Measurements from ENCODE around the gene DNMBP. TPM values are rescaled to one million over a fixed set of nuclear protein-coding genes. Genes with fewer than 3 reads are reported as not detected.

The DNMBP gene
- total and polyA plus RNA-seq, 2 experiments from 2014 or later, result 12.4 to 18.5 TPM

DNA sequence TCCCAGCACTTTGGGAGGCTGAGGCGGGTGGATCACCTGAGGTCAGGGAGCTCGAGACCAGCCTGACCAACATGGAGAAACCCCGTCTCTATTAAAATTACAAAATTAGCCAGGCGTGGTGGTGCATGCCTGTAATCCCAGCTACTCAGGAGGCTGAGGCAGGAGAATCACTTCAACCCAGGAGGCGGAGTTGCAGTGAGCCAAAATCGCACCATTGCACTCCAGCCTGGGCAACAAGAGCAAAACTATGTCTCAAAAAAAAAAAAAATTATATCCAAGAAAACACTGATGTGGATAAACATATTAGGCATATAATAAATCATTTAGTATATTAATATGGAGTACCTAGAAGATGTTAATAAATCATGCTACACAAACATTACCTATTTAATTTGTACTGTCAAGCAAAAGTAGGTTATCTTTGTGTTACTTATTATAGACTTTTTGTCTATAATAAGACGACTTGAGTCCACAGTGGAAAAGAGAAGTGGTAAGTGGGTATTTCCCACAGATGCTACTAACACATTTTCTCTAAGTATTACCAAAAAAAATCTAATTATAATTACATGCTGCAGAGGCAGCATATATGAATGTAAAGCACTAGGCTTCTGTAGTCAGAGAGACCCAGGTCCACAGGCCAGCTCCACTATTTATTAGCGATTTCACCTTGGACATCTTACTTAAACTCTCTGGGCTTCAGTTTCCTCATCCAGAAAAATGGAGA lies 34.5 kb downstream of the DNMBP start:
- H3K4me2 ChIP-seq (ENCODE audit: unreplicated experiment), result peak overlapping the region; percentile 96
- DNase-seq, result no peak
- H3K9ac ChIP-seq, result peak overlapping the region; percentile 72
- H2AFZ ChIP-seq, result no peak overlapping the region
- no peaks in the 10 kb centered on the region for H3K9me2 ChIP-seq (ENCODE audit: insufficient read depth)
- peaks cover 92% of the 10 kb centered on the region for H3K79me2 ChIP-seq (ENCODE audit: insufficient read depth)
- WGBS, 2 experiments (ENCODE audit: low coverage in 1 of 2, low lambda C conversion rate in 2 of 2, missing lambda C conversion rate in 2 of 2), result 87 to 88% methylated on average over 8 of the region's 8 CpGs
- TF ChIP-seq EZH2phosphoT487 (IDR thresholded peaks at IDR 0.05; ENCODE audit: insufficient read depth, low read depth), result no peak
- TF ChIP-seq EZH2 (IDR thresholded peaks at IDR 0.05; ENCODE audit: insufficient read depth, poor library complexity, severe bottlenecking), result no peak
- H3K27ac ChIP-seq, result peak overlapping the region; percentile 94
- peaks cover 75% of the 10 kb centered on the region for H3F3A ChIP-seq (ENCODE audit: insufficient read depth)
- in situ Hi-C loops (cut with MboI), result no loop called here
- peaks cover 8% of the 10 kb centered on the region for H3K36me3 ChIP-seq (ENCODE audit: low read depth)
- H3K4me3 ChIP-seq, result 0 out of 2 replicates have a peak overlapping the region, but pooled peaks have one; percentile 63
- H3K4me1 ChIP-seq (ENCODE audit: insufficient read depth), result peaks cover 47% of the 10 kb centered on the region
- H3K9me3 ChIP-seq (ENCODE audit: low read depth), result no peaks in the 10 kb centered on the region
- H3K27me3 ChIP-seq (replicated peaks; ENCODE audit: insufficient read depth), result no peaks in the 10 kb centered on the region
- H4K20me1 ChIP-seq (ENCODE audit: insufficient read depth), result no peaks in the 10 kb centered on the region

DNA sequence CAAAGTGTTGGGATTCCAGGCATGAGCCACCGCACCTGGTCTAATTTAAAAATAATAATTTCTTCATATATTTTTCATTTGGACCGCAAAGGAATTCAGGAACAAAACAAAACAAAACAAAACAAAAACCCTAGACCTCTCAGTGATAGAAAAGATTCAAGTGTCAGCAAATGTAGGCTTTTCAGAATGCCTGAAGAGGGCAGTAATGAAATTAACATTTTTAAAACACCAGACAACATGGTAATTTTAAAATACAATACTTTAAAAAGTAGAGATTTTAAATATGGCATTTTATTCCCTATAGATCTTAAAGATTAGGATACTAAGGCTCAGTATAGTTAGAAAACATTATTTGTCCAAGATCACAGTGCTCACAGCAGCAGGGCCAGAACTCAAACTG lies 36.6 kb downstream of the DNMBP start:
- Histone ChIP-seq H3K9ac (no peak overlapping the region), H3K36me3 (ENCODE audit: low read depth) (peaks cover 28% of the 10 kb centered on the region), H3K27ac (peak overlapping the region; percentile 27), H3K9me3 (ENCODE audit: low read depth) (no peaks in the 10 kb centered on the region), H2AFZ (no peak overlapping the region), H3K4me3 (no peak overlapping the region), H4K20me1 (ENCODE audit: insufficient read depth) (no peaks in the 10 kb centered on the region), H3K79me2 (ENCODE audit: insufficient read depth) (peaks cover 92% of the 10 kb centered on the region), H3K9me2 (ENCODE audit: insufficient read depth) (no peaks in the 10 kb centered on the region), H3K27me3 (replicated peaks; ENCODE audit: insufficient read depth) (no peaks in the 10 kb centered on the region), H3K4me2 (ENCODE audit: unreplicated experiment) (no peak overlapping the region), H3K4me1 (ENCODE audit: insufficient read depth) (peaks cover 29% of the 10 kb centered on the region), H3F3A (ENCODE audit: insufficient read depth) (peaks cover 74% of the 10 kb centered on the region)
- in situ Hi-C loops (cut with MboI), result no loop called here
- TF ChIP-seq EZH2phosphoT487 (IDR thresholded peaks at IDR 0.05; ENCODE audit: insufficient read depth, low read depth) (no peak), EZH2 (IDR thresholded peaks at IDR 0.05; ENCODE audit: insufficient read depth, poor library complexity, severe bottlenecking) (no peak)
- peak; percentile 35 for DNase-seq
- 100% methylated on average over 2 of the region's 2 CpGs for WGBS, 2 experiments (ENCODE audit: low coverage in 1 of 2, low lambda C conversion rate in 2 of 2, missing lambda C conversion rate in 2 of 2)

DNA sequence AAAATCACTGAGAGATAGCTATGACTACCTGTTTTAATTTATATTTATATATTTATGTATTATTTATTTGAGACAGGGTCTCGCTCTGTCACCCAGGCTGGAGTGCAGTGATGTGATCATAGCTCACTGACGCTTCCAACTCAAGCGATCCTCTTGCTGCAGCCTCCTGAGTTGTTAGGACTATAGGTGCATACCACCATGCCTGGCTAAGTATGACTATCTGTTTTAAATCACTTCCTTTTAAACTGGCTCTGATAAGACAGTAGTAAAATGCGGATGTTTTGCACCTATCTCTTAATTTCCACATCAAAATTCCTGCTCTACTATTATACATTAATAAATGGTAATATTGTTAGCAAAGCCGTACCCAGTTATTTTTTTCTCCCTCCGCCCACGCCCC lies 41.8 kb downstream of the DNMBP start:
- Histone ChIP-seq H3F3A (ENCODE audit: insufficient read depth) (peaks cover 60% of the 10 kb centered on the region), H3K9ac (no peak overlapping the region), H3K9me3 (ENCODE audit: low read depth) (no peaks in the 10 kb centered on the region), H3K4me2 (ENCODE audit: unreplicated experiment) (no peak overlapping the region), H3K27ac (no peak overlapping the region), H3K4me3 (no peak overlapping the region), H4K20me1 (ENCODE audit: insufficient read depth) (no peaks in the 10 kb centered on the region), H3K36me3 (ENCODE audit: low read depth) (peaks cover 38% of the 10 kb centered on the region), H3K9me2 (ENCODE audit: insufficient read depth) (no peaks in the 10 kb centered on the region), H3K27me3 (replicated peaks; ENCODE audit: insufficient read depth) (no peaks in the 10 kb centered on the region), H2AFZ (no peak overlapping the region), H3K4me1 (ENCODE audit: insufficient read depth) (peaks cover 29% of the 10 kb centered on the region), H3K79me2 (ENCODE audit: insufficient read depth) (peaks cover 83% of the 10 kb centered on the region)
- WGBS, 2 experiments (ENCODE audit: low coverage in 1 of 2, low lambda C conversion rate in 2 of 2, missing lambda C conversion rate in 2 of 2), result 98 to 99% methylated on average over 7 of the region's 7 CpGs
- in situ Hi-C loops (cut with MboI), result no loop called here
- DNase-seq, result no peak
- TF ChIP-seq EZH2 (IDR thresholded peaks at IDR 0.05; ENCODE audit: insufficient read depth, poor library complexity, severe bottlenecking) (no peak), EZH2phosphoT487 (IDR thresholded peaks at IDR 0.05; ENCODE audit: insufficient read depth, low read depth) (no peak)

DNA sequence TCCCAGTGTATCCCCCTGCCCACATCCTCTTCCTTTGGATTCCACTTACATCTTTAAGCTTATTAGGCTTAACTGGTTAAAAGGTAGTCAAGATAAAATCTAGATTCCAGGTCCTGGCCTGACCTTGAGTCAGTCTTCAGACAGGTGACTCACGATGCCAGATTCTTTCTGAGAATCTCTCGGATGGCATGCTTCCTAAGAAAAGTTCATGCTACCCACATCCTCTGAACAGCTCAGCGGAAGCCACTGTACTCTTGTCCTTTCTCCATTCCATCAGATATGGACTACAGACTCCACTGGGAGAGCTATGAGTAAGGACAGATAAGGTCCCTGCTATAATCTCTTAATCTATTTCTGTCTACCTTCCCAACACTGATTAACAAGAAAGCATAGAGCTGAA lies 43.4 kb downstream of the DNMBP start:
- peaks cover 49% of the 10 kb centered on the region for H3F3A ChIP-seq (ENCODE audit: insufficient read depth)
- H3K79me2 ChIP-seq (ENCODE audit: insufficient read depth), result peaks cover 77% of the 10 kb centered on the region
- H3K27ac ChIP-seq, result peak overlapping the region; percentile 66
- no peaks in the 10 kb centered on the region for H3K27me3 ChIP-seq (replicated peaks; ENCODE audit: insufficient read depth)
- 0 to 2% methylated on average over 3 of the region's 3 CpGs for WGBS, 2 experiments (ENCODE audit: low coverage in 1 of 2, low lambda C conversion rate in 2 of 2, missing lambda C conversion rate in 2 of 2)
- H2AFZ ChIP-seq, result no peak overlapping the region
- H3K36me3 ChIP-seq (ENCODE audit: low read depth), result peaks cover 33% of the 10 kb centered on the region
- peaks cover 29% of the 10 kb centered on the region for H3K4me1 ChIP-seq (ENCODE audit: insufficient read depth)
- peak overlapping the region; percentile 29 for H3K4me2 ChIP-seq (ENCODE audit: unreplicated experiment)
- H3K9me2 ChIP-seq (ENCODE audit: insufficient read depth), result no peaks in the 10 kb centered on the region
- peak; percentile 97 for DNase-seq
- H3K9me3 ChIP-seq (ENCODE audit: low read depth), result no peaks in the 10 kb centered on the region
- no peaks in the 10 kb centered on the region for H4K20me1 ChIP-seq (ENCODE audit: insufficient read depth)
- TF ChIP-seq EZH2 (IDR thresholded peaks at IDR 0.05; ENCODE audit: insufficient read depth, poor library complexity, severe bottlenecking), result no peak
- TF ChIP-seq EZH2phosphoT487 (IDR thresholded peaks at IDR 0.05; ENCODE audit: insufficient read depth, low read depth), result peak; percentile 81; the same call in 1 of the 2 replicates
- no peak overlapping the region for H3K4me3 ChIP-seq
- H3K9ac ChIP-seq, result peak overlapping the region; percentile 25
- in situ Hi-C loops (cut with MboI), result no loop called here
